Measurements from ENCODE around the gene SKP1.

Gene SKP1

GRCh38 chr5:134119720-134120119, 57.0 kb downstream of the SKP1 start:
- peaks cover 46% of the 10 kb centered on the region for H3K27me3 Mint-ChIP-seq (ENCODE audit: low read depth)

DNA sequence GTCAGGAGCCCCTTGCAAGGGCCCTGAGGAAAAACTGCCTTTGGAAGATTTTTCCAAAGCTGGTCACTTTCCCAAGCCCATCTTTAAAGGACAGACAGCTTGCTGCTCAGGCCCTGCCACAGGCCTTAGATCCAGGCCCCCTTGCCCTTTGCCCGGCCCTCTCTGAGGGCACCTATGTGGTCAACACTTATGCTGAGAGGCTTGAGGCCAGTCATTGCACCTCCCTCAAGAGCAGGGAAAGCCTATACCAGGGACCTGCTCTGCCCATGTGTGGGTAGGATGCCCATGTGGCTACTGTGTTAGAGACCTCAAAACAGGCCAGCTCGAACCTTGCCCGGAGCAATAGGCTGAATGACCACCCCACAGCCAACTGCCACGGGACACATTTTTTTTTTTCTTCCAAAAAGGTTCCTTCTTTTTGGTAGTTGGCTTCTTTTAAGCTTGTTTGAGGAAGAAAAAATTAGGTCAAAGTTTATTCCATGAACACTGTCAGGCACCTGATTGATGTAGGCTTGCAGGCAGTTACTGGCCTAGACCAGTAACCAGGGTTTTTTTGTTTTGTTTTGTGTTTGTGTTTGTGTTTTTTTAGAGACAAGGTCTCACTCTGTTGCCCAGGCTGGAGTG, 58.4 kb downstream of the SKP1 start:
- no peak overlapping the region for H3K27ac Mint-ChIP-seq
- peaks cover 44% of the 10 kb centered on the region for H3K4me1 Mint-ChIP-seq (ENCODE audit: low read depth)
- H3K36me3 Mint-ChIP-seq (ENCODE audit: low read depth) = peaks cover 50% of the 10 kb centered on the region
- no peaks in the 10 kb centered on the region for H3K9me3 Mint-ChIP-seq
- peak overlapping the region; percentile 69 for H3K4me3 Mint-ChIP-seq
- peaks cover 53% of the 10 kb centered on the region for H3K27me3 Mint-ChIP-seq (ENCODE audit: low read depth)

More at GRCh38 chr5:134119720-134120119, 57.0 kb downstream of the SKP1 start:
- Mint-ChIP-seq H3K27ac (peak overlapping the region; percentile 38), H3K4me1 (ENCODE audit: low read depth) (peaks cover 45% of the 10 kb centered on the region), H3K9me3 (no peaks in the 10 kb centered on the region), H3K36me3 (ENCODE audit: low read depth) (peaks cover 54% of the 10 kb centered on the region), H3K4me3 (peak overlapping the region; percentile 69)

- peaks cover 49% of the 10 kb centered on the region for H3K36me3 Mint-ChIP-seq (ENCODE audit: low read depth)
- H3K27ac Mint-ChIP-seq = peak overlapping the region; percentile 37
- peaks cover 62% of the 10 kb centered on the region for H3K27me3 Mint-ChIP-seq (ENCODE audit: low read depth)
Measured at GRCh38 chr5:134116789-134117761, 59.7 kb downstream of the SKP1 start.

DNA sequence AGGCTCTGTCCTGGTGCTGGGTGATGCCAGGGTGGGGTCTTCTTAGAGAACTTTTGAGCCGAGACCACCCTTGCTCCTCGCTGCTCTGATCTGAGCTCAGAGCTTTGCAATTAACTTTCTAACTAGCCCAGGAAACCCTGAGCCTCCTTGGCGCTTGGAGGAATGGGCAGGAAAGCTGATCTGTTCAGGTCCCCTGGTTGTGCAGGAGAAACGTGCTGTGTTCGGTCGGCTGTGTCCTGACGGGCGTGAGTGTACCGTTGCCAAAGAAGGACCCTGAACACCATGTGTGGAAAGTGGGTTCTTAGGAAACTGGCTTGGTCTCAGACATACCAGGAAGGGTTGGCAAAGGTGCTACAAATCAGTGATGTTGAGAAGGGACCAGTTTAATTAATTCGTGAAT, 60.5 kb downstream of the SKP1 start:
- Mint-ChIP-seq H3K9me3 (no peaks in the 10 kb centered on the region), H3K4me3 (peak overlapping the region; percentile 69), H3K27me3 (ENCODE audit: low read depth) (peaks cover 65% of the 10 kb centered on the region), H3K27ac (no peak overlapping the region), H3K36me3 (ENCODE audit: low read depth) (peaks cover 43% of the 10 kb centered on the region), H3K4me1 (ENCODE audit: low read depth) (peaks cover 47% of the 10 kb centered on the region)

More at GRCh38 chr5:134116789-134117761, 59.7 kb downstream of the SKP1 start:
- peak overlapping the region; percentile 69 for H3K4me3 Mint-ChIP-seq
- peaks cover 42% of the 10 kb centered on the region for H3K4me1 Mint-ChIP-seq (ENCODE audit: low read depth)
- no peaks in the 10 kb centered on the region for H3K9me3 Mint-ChIP-seq

DNA sequence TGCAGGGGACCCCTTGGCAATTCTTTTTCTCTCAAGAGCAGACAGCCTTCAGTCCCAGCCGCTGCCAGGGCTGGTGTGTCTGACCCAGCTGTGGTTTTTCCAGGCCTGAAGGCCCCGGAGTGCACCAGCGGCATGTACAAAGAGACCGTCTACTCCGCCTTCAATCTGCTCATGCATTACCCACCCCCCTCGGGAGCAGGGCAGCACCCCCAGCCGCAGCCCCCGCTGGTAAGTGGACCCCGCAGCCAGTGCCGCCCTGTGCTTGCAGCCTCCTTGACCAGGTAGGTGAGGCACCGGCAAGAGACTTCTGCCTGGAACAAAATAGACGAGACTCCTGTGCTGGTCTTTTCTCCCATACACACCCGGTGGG, 61.0 kb downstream of the SKP1 start:
- peaks cover 40% of the 10 kb centered on the region for H3K36me3 Mint-ChIP-seq (ENCODE audit: low read depth)
- no peak overlapping the region for H3K27ac Mint-ChIP-seq
- H3K4me1 Mint-ChIP-seq (ENCODE audit: low read depth) = peaks cover 52% of the 10 kb centered on the region
- peaks cover 65% of the 10 kb centered on the region for H3K27me3 Mint-ChIP-seq (ENCODE audit: low read depth)
- H3K4me3 Mint-ChIP-seq = peak overlapping the region; percentile 69
- no peaks in the 10 kb centered on the region for H3K9me3 Mint-ChIP-seq

- Mint-ChIP-seq H3K27me3 (ENCODE audit: low read depth) (peaks cover 60% of the 10 kb centered on the region), H3K4me3 (peak overlapping the region; percentile 69), H3K27ac (no peak overlapping the region)
Measured at GRCh38 chr5:134114886-134115805, 61.6 kb downstream of the SKP1 start.

DNA sequence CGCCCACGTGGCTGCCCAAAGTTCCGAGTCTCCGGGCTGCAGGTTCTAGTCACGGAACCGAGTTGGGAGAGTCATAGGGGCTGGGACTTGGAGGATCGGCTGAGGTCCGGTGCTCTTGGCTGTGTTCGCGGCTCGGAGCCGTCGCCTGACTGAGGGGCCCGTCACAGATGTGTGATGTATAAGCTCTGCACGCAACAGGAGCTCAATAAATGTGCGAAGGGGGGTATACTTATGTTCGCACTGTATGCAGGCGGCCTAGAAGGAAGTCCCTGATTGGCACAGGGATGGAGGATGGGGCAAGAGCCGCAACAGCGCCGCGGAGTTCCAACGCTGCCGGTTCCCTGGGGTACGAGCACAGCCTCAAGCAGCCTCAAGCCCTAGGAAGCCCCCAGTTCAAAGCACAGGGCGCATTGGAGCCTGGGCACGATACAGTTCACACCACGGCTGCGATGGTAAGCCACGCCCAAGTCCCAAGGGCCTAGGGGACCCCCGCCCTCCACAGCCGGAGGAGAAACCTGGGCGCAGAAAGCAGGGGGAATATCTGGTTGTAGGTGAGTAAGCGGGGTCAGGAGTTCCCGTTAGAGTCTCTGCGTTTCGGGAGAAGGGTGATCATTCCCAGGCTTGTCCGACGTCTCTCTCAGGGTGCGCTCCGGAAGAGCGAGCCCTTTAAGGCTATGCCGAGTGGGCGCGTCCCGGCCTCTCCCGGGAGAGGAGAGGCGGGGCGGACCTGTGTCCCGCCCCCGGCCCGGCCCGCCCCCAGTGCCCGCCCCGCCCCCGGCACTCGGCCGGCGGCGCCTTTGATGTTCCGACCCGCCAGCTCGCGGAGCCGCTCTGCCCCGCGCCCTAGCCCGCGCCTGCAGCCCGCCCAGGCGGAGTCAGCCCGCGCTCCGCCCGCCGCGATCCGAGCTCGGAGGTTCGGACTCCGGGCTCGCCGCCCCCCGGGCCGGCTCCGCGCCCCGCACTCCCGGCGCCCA, 62.6 kb downstream of the SKP1 start, which contains the start of gene TCF7:
Gene TCF7 (plus strand): TSS at position 780 of the 974 bp plus-strand sequence. CDS start 226 bp downstream, outside the sequence.
- Mint-ChIP-seq H3K27ac (peak within 1 kb of the TSS; percentile 80), H3K4me1 (ENCODE audit: low read depth) (peaks cover 43% of the 10 kb centered on the region), H3K27me3 (ENCODE audit: low read depth) (peaks cover 56% of the 10 kb centered on the region), H3K4me3 (peak within 1 kb of the TSS; percentile 82), H3K9me3 (no peaks in the 10 kb centered on the region), H3K36me3 (ENCODE audit: low read depth) (peaks cover 24% of the 10 kb centered on the region)

More at GRCh38 chr5:134114886-134115805, 61.6 kb downstream of the SKP1 start:
- Mint-ChIP-seq H3K36me3 (ENCODE audit: low read depth) (peaks cover 34% of the 10 kb centered on the region), H3K4me1 (ENCODE audit: low read depth) (peaks cover 51% of the 10 kb centered on the region), H3K9me3 (no peaks in the 10 kb centered on the region)

GRCh38 chr5:134113363-134113889, 63.3 kb downstream of the SKP1 start:
- peak overlapping the region; percentile 82 for H3K4me3 Mint-ChIP-seq
- H3K4me1 Mint-ChIP-seq (ENCODE audit: low read depth) = peaks cover 38% of the 10 kb centered on the region
- peak overlapping the region; percentile 80 for H3K27ac Mint-ChIP-seq
- peaks cover 20% of the 10 kb centered on the region for H3K36me3 Mint-ChIP-seq (ENCODE audit: low read depth)
- H3K27me3 Mint-ChIP-seq (ENCODE audit: low read depth) = peaks cover 55% of the 10 kb centered on the region
- H3K9me3 Mint-ChIP-seq = no peaks in the 10 kb centered on the region

- Mint-ChIP-seq H3K4me1 (ENCODE audit: low read depth) (peaks cover 39% of the 10 kb centered on the region), H3K27ac (no peak overlapping the region), H3K27me3 (ENCODE audit: low read depth) (peaks cover 55% of the 10 kb centered on the region), H3K36me3 (ENCODE audit: low read depth) (peaks cover 19% of the 10 kb centered on the region), H3K9me3 (no peaks in the 10 kb centered on the region), H3K4me3 (peak overlapping the region; percentile 18)
Measured at GRCh38 chr5:134112726-134113362, 63.9 kb downstream of the SKP1 start.

- Mint-ChIP-seq H3K27ac (peak overlapping the region; percentile 68), H3K27me3 (ENCODE audit: low read depth) (peaks cover 56% of the 10 kb centered on the region), H3K4me1 (ENCODE audit: low read depth) (peaks cover 34% of the 10 kb centered on the region), H3K4me3 (peak overlapping the region; percentile 18), H3K9me3 (no peaks in the 10 kb centered on the region), H3K36me3 (ENCODE audit: low read depth) (peaks cover 12% of the 10 kb centered on the region)
Measured at GRCh38 chr5:134111741-134112647, 64.8 kb downstream of the SKP1 start.

DNA sequence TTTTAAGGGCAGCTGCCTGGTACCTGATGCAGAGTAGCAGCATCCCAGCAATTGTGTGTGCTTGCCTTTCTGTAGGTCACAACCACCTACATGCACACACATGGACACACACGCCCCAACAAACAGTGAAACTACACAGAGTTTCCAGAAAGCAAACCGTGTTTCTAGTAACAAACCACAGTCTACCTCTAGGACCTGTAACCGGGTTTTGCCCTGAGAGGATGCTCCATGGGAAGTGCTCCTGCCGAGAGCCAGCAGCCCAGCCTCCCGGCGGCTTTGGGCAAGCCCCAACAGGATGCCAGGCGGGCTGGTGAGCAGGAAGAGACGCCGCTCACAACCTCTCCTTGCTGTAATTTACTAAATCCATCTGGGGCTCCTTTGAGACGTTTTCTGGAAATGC, 66.4 kb downstream of the SKP1 start:
- Mint-ChIP-seq H3K36me3 (ENCODE audit: low read depth) (no peaks in the 10 kb centered on the region), H3K4me1 (ENCODE audit: low read depth) (peaks cover 40% of the 10 kb centered on the region), H3K4me3 (no peak overlapping the region), H3K9me3 (no peaks in the 10 kb centered on the region), H3K27me3 (ENCODE audit: low read depth) (peaks cover 57% of the 10 kb centered on the region), H3K27ac (peak overlapping the region; percentile 15)

- H3K36me3 Mint-ChIP-seq (ENCODE audit: low read depth) = no peaks in the 10 kb centered on the region
- H3K27me3 Mint-ChIP-seq (ENCODE audit: low read depth) = peaks cover 57% of the 10 kb centered on the region
- H3K4me3 Mint-ChIP-seq = no peak overlapping the region
- H3K9me3 Mint-ChIP-seq = no peaks in the 10 kb centered on the region
- H3K4me1 Mint-ChIP-seq (ENCODE audit: low read depth) = peaks cover 53% of the 10 kb centered on the region
- H3K27ac Mint-ChIP-seq = peak overlapping the region; percentile 61
Measured at GRCh38 chr5:134107779-134108178, 69.0 kb downstream of the SKP1 start.
